Activated CD8-positive, alpha-beta T cell treated with anti-CD3 and anti-CD28 coated beads, Interleukin-2, amount 10 ng/mL, durations not matched to agents 7 days and 5 days (primary cell): ENCODE measurements around the gene METAP1D. TPM values are rescaled to one million over a fixed set of nuclear protein-coding genes. Genes with fewer than 3 reads are reported as not detected.
"Not testable (repeated sequence)": the region's sequence is repeated elsewhere in the genome, so short reads cannot be mapped to it uniquely, and the experiment has no call there.

Source experiments
- ATAC-seq: fragments of 150-1000 bp; cut with Tn5 transposase; one replicate; pipeline ENCODE4 v1.10.0; 2021; ENCODE audit warnings: moderate library complexity
- CTCF ChIA-PET: fragments of 350-600 bp; sonication (Branson Sonifier 250); formaldehyde crosslinking; loops from one replicate; lab custom pipeline; 2021; ENCODE audit warnings: antibody characterized with exemption; lab: Charles Lee
- POLR2A ChIA-PET: fragments of 350-600 bp; sonication (Branson Sonifier 250); formaldehyde crosslinking; loops from one replicate; lab custom pipeline; 2021; ENCODE audit warnings: antibody characterized with exemption; lab: Charles Lee
- DNase-seq: peaks from one replicate; pipeline ENCODE4 v3.0.0-alpha.2; 2020
- H3K27ac Mint-ChIP-seq: one replicate; pipeline ENCODE4 v1.8.0; 2021; ENCODE audit warnings: mild to moderate bottlenecking, mixed read lengths
- H3K27me3 Mint-ChIP-seq: one replicate; pipeline ENCODE4 v1.8.0; 2021; ENCODE audit warnings: low read depth, mixed read lengths
- H3K36me3 Mint-ChIP-seq: one replicate; pipeline ENCODE4 v1.8.0; 2021; ENCODE audit warnings: low read depth, mixed read lengths
- H3K4me1 Mint-ChIP-seq: one replicate; pipeline ENCODE4 v1.8.0; 2021; ENCODE audit warnings: low read depth, mixed read lengths
- H3K4me3 Mint-ChIP-seq: one replicate; pipeline ENCODE4 v1.8.0; 2021; ENCODE audit warnings: mild to moderate bottlenecking, mixed read lengths
- H3K9me3 Mint-ChIP-seq: one replicate; pipeline ENCODE4 v1.8.0; 2022; ENCODE audit warnings: mixed read lengths; ENCODE audit not compliant: insufficient read depth
- total RNA-seq, 2 experiments: library from RNA; stranded (reverse); gene quantifications; one replicate each; pipeline ENCODE4 v1.2.3, GENCODE V29; 2021

Gene METAP1D
- total RNA-seq, 2 experiments from 2014 or later: 3.9 to 6.0 TPM

DNA sequence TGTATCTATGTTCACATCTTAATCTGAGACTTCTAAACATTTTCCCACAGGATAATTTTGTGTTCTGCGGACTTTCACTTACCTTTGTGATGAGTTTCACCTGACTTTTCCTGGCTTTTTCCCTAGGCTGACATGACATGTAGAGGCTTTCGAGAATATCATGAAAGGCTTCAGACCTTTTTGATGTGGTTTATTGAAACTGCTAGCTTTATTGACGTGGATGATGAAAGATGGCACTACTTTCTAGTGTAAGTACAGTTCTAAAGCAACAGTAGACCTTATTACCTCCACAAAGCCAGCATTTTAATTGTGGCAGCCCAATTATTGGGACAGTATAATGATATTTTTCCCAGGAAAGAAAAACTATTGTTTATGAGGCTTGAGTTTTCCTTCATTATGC, 34.1 kb upstream of the METAP1D start:
- ATAC-seq (no peak), DNase-seq (no peak)
- CTCF ChIA-PET: no interaction called here
- no peak overlapping the region for H3K4me3 Mint-ChIP-seq
- H3K27me3 Mint-ChIP-seq: no peaks in the 10 kb centered on the region
- H3K36me3 Mint-ChIP-seq: peaks cover 35% of the 10 kb centered on the region
- no peaks in the 10 kb centered on the region for H3K9me3 Mint-ChIP-seq
- no peak overlapping the region for H3K27ac Mint-ChIP-seq
- H3K4me1 Mint-ChIP-seq: peaks cover 39% of the 10 kb centered on the region
- POLR2A ChIA-PET: interaction anchor here (1.0 kb wide), 1 partner anchor 90 kb away, joined by 3 read pairs; no protein-coding TSS in a partner anchor

DNA sequence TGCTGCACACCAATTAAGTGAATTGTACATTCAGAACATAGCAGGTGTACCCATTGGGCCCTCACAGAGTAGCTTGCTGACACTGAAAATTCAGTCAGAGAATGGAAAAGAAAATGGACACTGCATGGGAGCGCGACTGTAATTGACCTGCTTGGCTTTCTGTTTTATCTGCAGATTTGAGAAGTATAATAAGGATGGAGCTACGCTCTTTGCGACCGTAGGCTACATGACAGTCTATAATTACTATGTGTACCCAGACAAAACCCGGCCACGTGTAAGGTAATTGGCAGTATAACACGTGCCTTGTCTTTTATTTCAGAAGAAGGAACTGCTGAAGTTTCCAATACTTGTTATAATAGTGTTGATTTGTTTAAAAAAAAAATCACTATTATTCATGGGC, 33.5 kb upstream of the METAP1D start:
- ATAC-seq (no peak), DNase-seq (no peak)
- Mint-ChIP-seq H3K4me1 (peaks cover 34% of the 10 kb centered on the region), H3K4me3 (no peak overlapping the region), H3K27me3 (no peaks in the 10 kb centered on the region), H3K36me3 (peaks cover 33% of the 10 kb centered on the region), H3K9me3 (no peaks in the 10 kb centered on the region), H3K27ac (no peak overlapping the region)
- POLR2A ChIA-PET: interaction anchor here (1.0 kb wide), 1 partner anchor 90 kb away, joined by 3 read pairs; no protein-coding TSS in a partner anchor
- CTCF ChIA-PET: no interaction called here

DNA sequence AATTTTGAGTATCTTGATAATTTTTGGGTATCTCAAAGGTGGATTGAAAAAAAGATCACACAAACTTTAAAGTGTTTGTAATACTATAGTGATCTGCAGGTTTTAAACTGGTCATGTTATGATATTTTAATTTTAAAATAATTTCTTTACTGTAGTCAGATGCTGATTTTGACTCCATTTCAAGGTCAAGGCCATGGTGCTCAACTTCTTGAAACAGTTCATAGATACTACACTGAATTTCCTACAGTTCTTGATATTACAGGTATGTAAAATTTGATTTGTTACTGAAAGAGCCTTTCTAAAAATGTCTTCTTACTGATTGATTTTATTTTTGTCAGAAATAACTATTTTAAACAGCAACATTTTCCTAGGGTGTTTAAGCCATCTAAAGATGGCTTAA, 33.1 kb upstream of the METAP1D start:
- ChIA-PET POLR2A (no interaction called here), CTCF (no interaction called here)
- Mint-ChIP-seq H3K9me3 (no peaks in the 10 kb centered on the region), H3K27ac (no peak overlapping the region), H3K4me1 (peaks cover 32% of the 10 kb centered on the region), H3K36me3 (peaks cover 34% of the 10 kb centered on the region), H3K4me3 (no peak overlapping the region), H3K27me3 (no peaks in the 10 kb centered on the region)
- ATAC-seq (no peak), DNase-seq (no peak)

DNA sequence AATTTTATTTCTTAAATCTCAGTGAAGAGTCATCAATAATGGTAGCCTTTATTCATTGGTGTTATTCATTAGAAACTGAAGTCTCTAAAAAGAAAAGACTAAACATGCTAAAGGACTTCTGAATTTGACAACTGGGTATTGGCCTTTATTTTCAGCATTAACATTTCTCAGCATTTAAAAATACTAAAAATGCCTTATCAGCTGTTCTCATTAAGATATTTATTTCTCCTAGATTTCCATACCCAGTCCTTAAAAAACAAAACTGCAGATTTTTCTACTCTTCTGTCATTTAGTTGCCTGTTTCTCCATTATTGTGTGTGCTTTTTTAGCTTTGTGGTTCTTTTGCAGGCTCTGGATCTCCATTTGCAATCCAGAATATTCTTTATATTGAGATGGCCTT, 31.2 kb upstream of the METAP1D start:
- ChIA-PET POLR2A (no interaction called here), CTCF (no interaction called here)
- peaks cover 35% of the 10 kb centered on the region for H3K4me1 Mint-ChIP-seq
- ATAC-seq (no peak), DNase-seq (no peak)
- H3K27me3 Mint-ChIP-seq: no peaks in the 10 kb centered on the region
- no peak overlapping the region for H3K27ac Mint-ChIP-seq
- H3K36me3 Mint-ChIP-seq: peaks cover 43% of the 10 kb centered on the region
- no peak overlapping the region for H3K4me3 Mint-ChIP-seq
- H3K9me3 Mint-ChIP-seq: no peaks in the 10 kb centered on the region

DNA sequence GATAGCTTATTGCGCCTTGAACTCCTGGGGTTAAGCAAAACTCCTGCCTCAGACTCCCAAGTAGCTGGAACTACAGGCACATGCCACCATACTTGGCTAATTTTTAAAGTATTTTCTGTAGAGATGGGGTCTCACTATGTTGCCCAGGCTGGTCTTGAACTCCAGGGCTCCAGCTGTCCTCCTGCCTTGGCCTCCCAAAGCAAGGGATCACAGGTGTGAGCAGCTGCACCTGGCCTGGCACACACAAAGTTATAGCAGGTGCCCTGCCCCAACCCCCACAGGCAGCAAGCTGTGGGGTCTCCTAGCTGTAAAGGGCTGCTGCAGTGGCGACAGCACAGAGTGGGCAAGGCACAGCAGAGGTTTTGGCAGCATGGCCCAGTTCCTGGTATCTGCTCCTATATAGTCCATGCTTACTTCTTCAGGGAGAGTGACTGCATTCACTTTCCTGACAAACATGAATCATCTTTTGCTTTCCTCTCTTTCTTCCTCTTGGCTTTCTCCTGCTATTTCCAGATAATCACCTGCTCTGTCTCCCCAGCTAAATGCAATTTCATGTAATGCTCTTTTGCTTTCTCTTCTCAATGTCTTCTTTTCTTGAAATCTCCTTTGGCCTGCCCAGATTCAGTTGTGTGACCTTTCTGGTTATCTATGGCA, 27.3 kb upstream of the METAP1D start:
- no peak for ATAC-seq
- Mint-ChIP-seq H3K4me1 (peaks cover 8% of the 10 kb centered on the region), H3K27me3 (no peaks in the 10 kb centered on the region), H3K36me3 (peaks cover 46% of the 10 kb centered on the region), H3K27ac (no peak overlapping the region), H3K9me3 (no peaks in the 10 kb centered on the region), H3K4me3 (no peak overlapping the region)
- ChIA-PET CTCF (no interaction called here), POLR2A (no interaction called here)
- DNase-seq: no peak

DNA sequence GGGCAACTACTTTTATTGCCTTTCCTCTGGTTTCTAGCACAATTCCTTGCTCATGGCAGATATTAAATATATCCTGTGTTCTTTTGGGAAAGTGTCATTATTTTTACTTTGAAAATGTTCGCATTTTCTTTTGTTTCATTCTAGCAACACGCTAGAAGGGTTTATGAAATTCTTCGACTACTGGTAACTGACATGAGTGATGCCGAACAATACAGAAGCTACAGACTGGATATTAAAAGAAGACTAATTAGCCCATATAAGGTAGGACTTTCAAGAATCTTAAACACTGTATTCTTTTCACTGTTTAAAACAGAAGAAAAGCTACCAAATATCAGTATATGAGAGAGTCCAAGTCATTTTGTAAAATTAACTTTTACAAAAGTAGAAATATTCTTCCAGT, 20.6 kb upstream of the METAP1D start:
- POLR2A ChIA-PET: no interaction called here
- Mint-ChIP-seq H3K4me3 (no peak overlapping the region), H3K27me3 (no peaks in the 10 kb centered on the region), H3K9me3 (no peaks in the 10 kb centered on the region), H3K4me1 (peaks cover 2% of the 10 kb centered on the region), H3K27ac (no peak overlapping the region), H3K36me3 (peaks cover 65% of the 10 kb centered on the region)
- CTCF ChIA-PET: no interaction called here
- DNase-seq (no peak), ATAC-seq (no peak)

DNA sequence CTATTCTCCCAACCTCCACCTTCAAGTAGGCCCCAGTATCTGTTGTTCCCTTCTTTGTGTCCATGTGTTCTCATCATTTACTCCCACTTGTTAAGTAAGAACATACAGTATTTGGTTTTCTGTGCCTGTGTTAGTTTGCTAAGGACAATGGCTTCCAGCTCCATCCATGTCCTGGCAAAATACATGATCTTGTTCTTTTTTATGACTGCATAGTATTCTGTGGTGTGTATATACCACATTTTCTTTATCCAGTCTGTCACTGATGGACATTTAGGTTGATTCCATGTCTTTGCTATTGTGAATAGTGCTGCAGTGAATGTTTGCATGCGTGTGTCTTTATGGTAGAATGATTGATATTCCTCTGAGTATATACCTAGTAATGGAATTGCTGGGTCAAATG, 15.8 kb upstream of the METAP1D start:
- H3K27ac Mint-ChIP-seq, CTCF ChIA-PET, POLR2A ChIA-PET, H3K9me3 Mint-ChIP-seq, H3K4me1 Mint-ChIP-seq, H3K4me3 Mint-ChIP-seq, H3K27me3 Mint-ChIP-seq, DNase-seq, ATAC-seq: not testable (repeated sequence)
- H3K36me3 Mint-ChIP-seq: peaks cover 34% of the 10 kb centered on the region

DNA sequence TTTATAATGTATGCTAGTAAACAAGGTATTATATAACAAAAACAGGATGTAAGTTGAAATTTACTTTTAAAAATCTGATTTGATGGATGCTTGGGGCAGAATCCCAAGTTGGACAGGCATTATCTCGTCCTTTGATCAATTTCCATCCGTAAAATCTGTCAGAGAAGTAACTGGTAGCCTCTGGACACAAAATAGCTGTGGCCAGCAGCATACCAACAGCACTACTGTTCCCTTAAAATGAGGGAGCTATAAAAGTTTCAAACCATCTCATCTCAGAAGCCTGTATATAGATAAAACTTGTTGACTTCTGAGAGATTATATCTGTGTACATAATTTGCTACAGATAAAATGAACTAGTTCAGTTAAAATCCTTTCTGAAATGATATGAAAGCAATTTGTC, 14.7 kb upstream of the METAP1D start:
- no peak for DNase-seq
- H3K4me3 Mint-ChIP-seq: no peak overlapping the region
- no peaks in the 10 kb centered on the region for H3K9me3 Mint-ChIP-seq
- H3K4me1 Mint-ChIP-seq: no peaks in the 10 kb centered on the region
- no peaks in the 10 kb centered on the region for H3K27me3 Mint-ChIP-seq
- no peak for ATAC-seq
- H3K27ac Mint-ChIP-seq: no peak overlapping the region
- peaks cover 25% of the 10 kb centered on the region for H3K36me3 Mint-ChIP-seq
- ChIA-PET CTCF (interaction anchor here (0.8 kb wide), 1 partner anchor 8 kb away, joined by 3 read pairs; no protein-coding TSS in a partner anchor), POLR2A (no interaction called here)

DNA sequence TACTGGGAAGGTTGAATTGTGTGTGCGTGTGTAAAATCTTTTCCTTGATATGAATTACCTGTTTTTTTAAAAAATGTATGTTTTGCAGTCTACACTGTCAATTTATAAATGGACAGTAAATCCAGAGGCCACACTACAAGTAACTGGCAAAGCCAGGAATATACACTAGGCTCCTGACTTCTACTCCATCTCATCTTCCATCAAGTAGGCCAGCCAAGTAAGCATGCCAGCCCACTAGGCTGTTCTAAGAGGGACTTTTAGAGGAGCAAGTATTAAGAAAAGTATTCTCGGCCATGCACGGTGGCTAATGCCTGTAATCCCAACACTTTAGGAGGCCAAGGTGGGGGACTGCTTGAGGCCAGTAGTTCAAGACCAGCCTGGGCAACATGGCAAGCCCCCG, 13.0 kb upstream of the METAP1D start:
- DNase-seq (no peak), ATAC-seq (no peak)
- peaks cover 19% of the 10 kb centered on the region for H3K36me3 Mint-ChIP-seq
- no peak overlapping the region for H3K4me3 Mint-ChIP-seq
- no peaks in the 10 kb centered on the region for H3K9me3 Mint-ChIP-seq
- no peaks in the 10 kb centered on the region for H3K27me3 Mint-ChIP-seq
- no peaks in the 10 kb centered on the region for H3K4me1 Mint-ChIP-seq
- ChIA-PET CTCF (interaction anchor here (1.0 kb wide), 1 partner anchor 117 kb away, joined by 3 read pairs; no protein-coding TSS in a partner anchor), POLR2A (no interaction called here)
- no peak overlapping the region for H3K27ac Mint-ChIP-seq

DNA sequence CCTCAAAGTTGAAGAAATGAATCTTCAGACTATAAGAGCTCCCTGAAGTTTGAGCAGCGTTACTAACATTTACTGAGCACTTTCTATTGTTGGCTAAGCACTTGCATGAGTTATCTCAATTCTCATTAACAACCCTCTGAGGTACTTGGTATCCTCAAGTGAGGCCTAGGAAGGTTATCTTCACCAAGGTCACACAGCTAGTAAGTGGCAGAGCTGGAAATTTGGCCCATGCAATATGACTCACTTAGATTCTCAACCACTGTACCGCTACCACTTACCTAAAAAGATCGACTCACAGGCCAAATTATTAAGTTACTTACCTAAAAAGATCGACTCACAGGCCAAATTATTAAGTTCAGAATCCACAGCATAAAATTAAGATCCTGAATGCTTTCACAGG, 8.7 kb upstream of the METAP1D start:
- CTCF ChIA-PET: interaction anchor here (0.6 kb wide), 1 partner anchor 213 kb away, joined by 4 read pairs; no protein-coding TSS in a partner anchor
- POLR2A ChIA-PET: no interaction called here
- Mint-ChIP-seq H3K27ac (no peak overlapping the region), H3K27me3 (peaks cover 4% of the 10 kb centered on the region), H3K9me3 (no peaks in the 10 kb centered on the region), H3K4me3 (no peak overlapping the region), H3K36me3 (no peaks in the 10 kb centered on the region), H3K4me1 (no peaks in the 10 kb centered on the region)
- ATAC-seq: no peak
- no peak for DNase-seq

DNA sequence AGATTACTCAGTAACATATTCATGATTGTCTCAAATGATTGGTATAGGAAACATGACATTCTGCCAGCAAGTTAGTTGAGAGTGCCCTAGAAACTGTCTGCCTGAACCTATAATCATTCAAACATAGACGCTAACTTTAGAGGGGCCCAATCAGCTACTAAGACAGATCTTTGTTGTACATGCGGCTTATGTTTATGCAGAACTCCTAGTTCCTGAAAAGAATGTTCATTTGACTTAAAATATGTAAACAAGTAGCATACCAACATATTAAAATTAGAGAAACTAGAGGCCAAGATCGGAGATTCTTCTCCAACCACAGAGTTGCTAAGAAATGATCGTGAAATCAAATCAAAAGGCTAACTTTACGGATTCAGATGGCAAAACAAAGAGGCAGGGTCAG, 4.2 kb upstream of the METAP1D start:
- ChIA-PET CTCF (no interaction called here), POLR2A (no interaction called here)
- no peaks in the 10 kb centered on the region for H3K9me3 Mint-ChIP-seq
- ATAC-seq (no peak), DNase-seq (no peak)
- no peak overlapping the region for H3K27ac Mint-ChIP-seq
- peaks cover 16% of the 10 kb centered on the region for H3K4me1 Mint-ChIP-seq
- H3K27me3 Mint-ChIP-seq: peaks cover 12% of the 10 kb centered on the region
- H3K36me3 Mint-ChIP-seq: no peaks in the 10 kb centered on the region
- no peak overlapping the region for H3K4me3 Mint-ChIP-seq

DNA sequence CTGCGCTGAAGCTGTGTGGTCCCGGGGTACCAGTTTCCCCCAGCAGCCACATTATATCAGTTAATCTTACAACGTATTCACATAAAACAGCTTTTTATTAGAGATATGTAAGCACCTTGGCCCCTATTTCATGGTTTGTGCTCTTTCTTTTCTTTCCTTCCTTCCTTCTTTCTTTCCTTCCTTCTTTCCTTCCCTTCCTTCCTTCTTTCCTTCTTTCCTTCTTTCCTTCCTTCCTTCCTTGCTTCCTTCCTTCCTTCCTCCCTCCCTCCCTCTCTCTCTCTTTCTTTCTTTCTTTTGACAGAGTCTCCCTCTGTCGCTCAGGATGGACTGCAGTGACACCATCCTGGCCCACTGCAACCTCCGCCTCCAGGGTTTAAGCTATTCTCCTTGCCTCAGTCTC, 3.7 kb upstream of the METAP1D start:
- H3K27ac Mint-ChIP-seq: no peak overlapping the region
- H3K27me3 Mint-ChIP-seq: peaks cover 12% of the 10 kb centered on the region
- no peaks in the 10 kb centered on the region for H3K36me3 Mint-ChIP-seq
- POLR2A ChIA-PET: no interaction called here
- CTCF ChIA-PET: no interaction called here
- H3K4me1 Mint-ChIP-seq: peaks cover 20% of the 10 kb centered on the region
- DNase-seq (no peak), ATAC-seq (no peak)
- no peak overlapping the region for H3K4me3 Mint-ChIP-seq
- no peaks in the 10 kb centered on the region for H3K9me3 Mint-ChIP-seq
